NCI-H446 treated with DMSO at 0.1 percent for 48 hours (cell line): ENCODE results near the gene KLHL11.

ENCODE experiments used
- DNase-seq: peaks from one replicate; lab custom pipeline; 2025; lab: John Stamatoyannopoulos, UW

Gene KLHL11

GRCh38 chr17:41810659-41811548 lies 54.3 kb downstream of the KLHL11 start:
- DNase-seq, result no peak

- no peak for DNase-seq
Measured at GRCh38 chr17:41806685-41807445, 58.4 kb downstream of the KLHL11 start.
